ENCODE results near the gene HIVEP2.
A peak's percentile ranks its signal among the peaks of the same experiment; 100 is the strongest.

HIVEP2 gene

DNA sequence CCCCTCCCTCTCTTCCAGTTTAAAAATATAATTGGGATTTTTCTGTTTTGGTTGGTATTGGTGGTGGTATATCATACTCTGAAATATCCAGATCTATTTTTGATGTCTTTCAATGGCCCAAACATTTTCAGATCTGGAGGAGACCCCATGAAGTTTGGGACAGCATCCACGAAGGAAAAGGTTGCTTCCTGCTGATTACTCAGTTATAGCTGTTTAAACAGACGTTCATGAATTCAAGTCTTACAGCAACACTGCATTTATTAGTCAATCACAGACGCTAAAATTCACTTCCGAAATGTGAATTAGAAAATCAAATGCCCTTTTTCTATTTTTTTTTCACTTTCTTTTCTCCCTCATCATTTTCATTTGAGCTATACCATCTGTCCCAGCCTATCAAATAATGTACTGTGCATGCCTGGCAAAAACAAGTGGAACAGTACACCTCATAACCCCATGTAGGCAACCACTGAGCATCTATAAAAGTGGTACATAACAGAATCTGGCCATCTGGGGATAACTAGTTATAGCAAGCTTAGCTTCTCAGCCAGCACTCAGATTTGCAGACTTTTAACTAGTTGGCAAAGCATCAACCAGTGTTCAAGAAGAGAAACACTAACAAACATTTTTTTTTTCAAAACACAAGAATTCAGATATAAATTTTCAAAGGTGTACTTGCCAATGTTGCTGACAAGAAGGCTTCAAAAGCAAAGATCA is 124.5 kb downstream of the HIVEP2 start:
- DNase-seq (ENCODE audit: low spot score): no peak

- peak; percentile 77 for DNase-seq (ENCODE audit: low spot score)
Observed at GRCh38 chr6:142819603-142820337, 125.2 kb downstream of the HIVEP2 start.

GRCh38 chr6:142816486-142816885 is 128.5 kb downstream of the HIVEP2 start:
- no peak for DNase-seq (ENCODE audit: low spot score)

GRCh38 chr6:142816031-142816430 is 128.9 kb downstream of the HIVEP2 start:
- DNase-seq (ENCODE audit: low spot score): no peak

GRCh38 chr6:142811923-142812322 is 133.1 kb downstream of the HIVEP2 start:
- no peak for DNase-seq (ENCODE audit: low spot score)

DNA sequence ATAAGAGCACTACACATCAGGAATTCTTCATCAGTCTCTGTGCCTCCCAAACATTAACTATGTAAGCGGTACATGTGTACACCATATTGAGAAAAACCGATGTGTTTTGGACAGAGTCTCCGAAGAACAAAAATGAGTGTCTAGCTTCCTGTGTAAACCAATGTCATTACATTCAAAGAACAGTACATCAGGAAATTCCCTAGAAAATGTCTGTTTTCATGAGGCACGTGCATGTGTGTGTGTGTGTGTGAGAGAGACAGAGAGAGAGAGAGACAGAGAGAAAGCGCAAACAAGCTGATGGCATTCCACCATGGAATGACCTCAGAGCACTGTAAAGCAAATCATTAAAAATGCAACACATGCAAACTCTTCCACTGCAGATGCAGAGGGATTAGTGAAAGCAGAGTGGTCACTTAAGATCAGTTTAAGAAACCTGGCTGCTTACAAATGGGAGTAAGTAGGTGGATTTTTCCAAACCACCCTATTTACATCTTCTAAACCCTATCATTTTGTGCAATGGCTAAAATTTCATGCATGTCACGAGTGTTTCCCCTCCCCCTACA is 133.9 kb downstream of the HIVEP2 start:
- DNase-seq (ENCODE audit: low spot score): peak; percentile 7

DNA sequence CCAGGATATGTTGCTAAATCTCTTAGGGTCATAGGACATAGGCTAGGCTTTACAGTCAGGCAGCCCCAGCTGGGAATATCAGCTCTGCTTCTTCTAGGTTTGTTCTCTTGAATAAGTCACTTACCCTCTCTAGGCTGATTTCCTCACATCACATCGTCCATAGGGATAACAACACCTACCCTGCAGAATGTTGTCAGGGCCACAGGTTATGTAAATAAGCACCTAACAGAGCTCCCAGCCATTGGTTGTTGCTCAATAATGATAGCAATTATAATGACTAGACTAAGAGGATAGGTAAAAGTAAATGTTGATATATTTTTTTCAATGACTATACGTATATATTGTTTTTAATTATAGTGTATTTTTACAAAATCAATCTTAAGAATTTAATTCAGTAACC is 135.0 kb downstream of the HIVEP2 start:
- no peak for DNase-seq (ENCODE audit: low spot score)

GRCh38 chr6:142808405-142809061 is 136.4 kb downstream of the HIVEP2 start:
- no peak for DNase-seq (ENCODE audit: low spot score)

- no peak for DNase-seq (ENCODE audit: low spot score)
Observed at GRCh38 chr6:142805042-142805441, 139.9 kb downstream of the HIVEP2 start.

GRCh38 chr6:142804490-142804889 is 140.5 kb downstream of the HIVEP2 start:
- DNase-seq (ENCODE audit: low spot score): peak; percentile 21

GRCh38 chr6:142803495-142804058 is 141.4 kb downstream of the HIVEP2 start:
- no peak for DNase-seq (ENCODE audit: low spot score)

DNA sequence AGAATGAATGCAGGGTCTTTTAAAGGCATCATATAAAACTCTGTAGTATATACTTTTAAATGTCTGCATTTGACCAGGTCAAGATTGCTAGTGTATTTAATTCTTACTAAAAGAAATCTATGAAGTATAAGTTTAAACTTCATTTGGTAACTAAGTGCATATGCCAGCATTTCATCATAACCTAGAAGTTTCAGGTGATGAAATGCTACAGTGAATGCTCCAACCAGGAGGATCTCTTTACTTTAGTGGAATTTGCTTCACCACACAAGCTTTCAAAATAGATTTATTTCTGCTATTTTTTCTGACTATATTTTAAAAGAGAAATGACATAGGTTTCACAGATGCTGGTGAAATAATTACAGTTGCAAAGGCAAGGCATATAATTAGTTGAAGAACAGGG is 141.9 kb downstream of the HIVEP2 start:
- DNase-seq (ENCODE audit: low spot score): no peak

DNA sequence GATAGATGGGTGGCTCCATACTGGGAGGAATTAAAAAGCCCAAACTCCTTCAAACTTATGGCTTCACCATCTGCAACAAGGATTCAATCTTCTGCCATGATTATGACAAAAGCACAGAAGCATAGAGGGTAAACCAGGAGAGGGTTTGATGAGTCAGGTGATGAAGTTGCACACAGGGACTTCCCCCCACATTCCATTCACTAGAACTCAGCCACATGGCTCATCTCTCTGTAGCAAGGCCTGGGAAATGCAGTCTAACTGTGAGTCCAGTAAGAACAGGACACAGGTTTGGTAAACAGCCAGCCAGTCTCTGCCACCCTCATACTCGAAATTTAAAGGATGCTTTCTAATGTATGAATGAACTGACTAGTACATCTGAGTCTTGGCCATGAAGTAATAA is 142.9 kb downstream of the HIVEP2 start:
- DNase-seq (ENCODE audit: low spot score): peak; percentile 97

GRCh38 chr6:142800240-142800639 is 144.7 kb downstream of the HIVEP2 start:
- DNase-seq (ENCODE audit: low spot score): no peak

DNA sequence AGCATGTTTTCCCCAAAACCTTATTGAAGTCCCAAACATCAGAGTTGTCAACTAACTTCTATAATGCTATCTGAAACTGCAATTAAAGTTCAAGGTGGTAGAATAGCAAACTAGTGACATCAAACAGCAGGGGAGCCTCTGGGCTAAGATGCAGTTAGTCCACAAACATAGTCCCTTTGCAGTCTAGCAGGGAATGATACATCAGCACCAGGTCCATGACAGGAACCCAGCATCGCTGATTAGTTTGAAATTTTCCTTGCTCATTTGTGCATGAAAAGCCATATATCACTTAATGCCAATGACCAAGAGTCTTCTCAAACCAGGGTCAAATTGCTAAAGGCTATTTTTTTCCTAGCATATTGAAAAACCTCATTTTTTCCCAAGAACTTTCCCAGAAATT is 145.3 kb downstream of the HIVEP2 start:
- DNase-seq (ENCODE audit: low spot score): peak; percentile 27

GRCh38 chr6:142797159-142797558 is 147.8 kb downstream of the HIVEP2 start:
- DNase-seq (ENCODE audit: low spot score): no peak

DNA sequence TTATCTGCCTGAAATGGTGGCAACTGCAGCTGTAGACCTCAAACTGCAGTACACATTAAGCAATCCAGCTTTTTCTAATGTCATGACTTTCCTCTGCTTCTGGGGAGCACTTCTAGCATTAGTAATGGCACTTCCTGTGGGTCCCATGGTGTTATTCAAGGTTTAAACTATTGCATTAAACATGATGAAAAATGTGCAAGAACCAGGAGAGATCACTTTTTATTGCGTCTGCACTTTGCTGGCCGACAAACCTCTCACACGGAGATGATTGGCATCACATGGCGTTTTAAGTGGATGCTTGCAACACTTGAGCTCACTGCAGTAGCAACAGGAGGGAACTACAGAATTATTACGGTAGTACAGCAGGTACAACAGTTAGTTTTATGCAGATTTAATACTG is 148.4 kb downstream of the HIVEP2 start:
- peak; percentile 18 for DNase-seq (ENCODE audit: low spot score)

DNA sequence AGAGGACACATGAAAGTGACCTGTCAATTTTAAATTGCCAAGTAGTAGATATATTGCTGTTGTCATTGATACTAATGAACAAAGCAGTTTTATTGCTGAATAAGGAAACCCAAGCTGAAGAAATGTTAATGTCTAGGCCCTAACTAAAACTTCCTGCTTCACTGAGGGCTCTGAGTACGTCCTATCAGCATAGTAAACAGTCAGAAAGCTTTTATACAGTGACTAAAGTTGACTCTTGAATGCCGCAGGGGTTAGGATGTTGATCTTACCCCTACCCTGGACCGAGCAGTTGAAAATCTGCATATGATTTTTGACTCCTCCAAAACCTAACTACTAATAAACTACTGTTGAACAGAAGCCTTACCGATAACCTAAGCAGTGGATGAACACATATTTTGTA is 149.0 kb downstream of the HIVEP2 start:
- DNase-seq (ENCODE audit: low spot score): no peak

DNA sequence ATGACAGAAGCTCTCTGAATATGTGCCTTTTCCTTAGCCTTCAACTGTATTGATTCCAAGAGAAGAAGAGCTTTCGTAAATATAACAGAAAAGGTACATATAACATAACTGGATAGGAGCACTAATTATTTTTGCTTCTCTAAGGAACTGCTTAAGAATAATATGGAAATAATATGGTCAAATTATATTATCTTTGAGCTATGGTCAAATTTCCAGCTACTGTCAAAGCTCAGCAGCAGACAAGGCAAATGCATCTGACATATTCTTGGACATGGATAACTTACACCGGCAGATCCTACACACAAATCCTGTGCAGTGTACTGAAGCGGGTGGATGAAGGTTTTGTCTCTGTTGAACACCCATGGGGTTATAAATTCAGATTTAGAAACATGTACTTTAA is 150.6 kb downstream of the HIVEP2 start:
- DNase-seq (ENCODE audit: low spot score): no peak

GRCh38 chr6:142790257-142790656 is 154.7 kb downstream of the HIVEP2 start:
- DNase-seq (ENCODE audit: low spot score): no peak

DNA sequence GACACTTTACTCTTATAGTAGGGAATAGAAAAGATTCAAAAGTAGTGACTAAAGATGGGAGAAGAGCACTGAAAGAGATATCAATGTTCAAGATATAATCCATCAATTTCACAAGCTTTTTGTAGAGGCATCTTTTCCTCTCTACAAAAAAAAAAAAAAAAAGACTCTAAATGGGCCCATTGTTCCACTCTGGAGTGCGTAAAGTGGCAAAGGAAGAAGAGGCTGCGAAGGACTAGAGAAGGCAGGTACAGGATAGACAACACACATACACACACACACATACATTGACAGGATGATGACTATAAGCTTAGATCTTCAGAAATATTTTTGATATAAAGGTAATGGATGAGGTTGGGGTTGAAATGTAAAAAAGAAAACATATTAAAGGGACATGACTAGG is 157.6 kb downstream of the HIVEP2 start:
- DNase-seq (ENCODE audit: low spot score): no peak

- DNase-seq (ENCODE audit: low spot score): peak; percentile 46
Observed at GRCh38 chr6:142786476-142786875, 158.5 kb downstream of the HIVEP2 start.

DNA sequence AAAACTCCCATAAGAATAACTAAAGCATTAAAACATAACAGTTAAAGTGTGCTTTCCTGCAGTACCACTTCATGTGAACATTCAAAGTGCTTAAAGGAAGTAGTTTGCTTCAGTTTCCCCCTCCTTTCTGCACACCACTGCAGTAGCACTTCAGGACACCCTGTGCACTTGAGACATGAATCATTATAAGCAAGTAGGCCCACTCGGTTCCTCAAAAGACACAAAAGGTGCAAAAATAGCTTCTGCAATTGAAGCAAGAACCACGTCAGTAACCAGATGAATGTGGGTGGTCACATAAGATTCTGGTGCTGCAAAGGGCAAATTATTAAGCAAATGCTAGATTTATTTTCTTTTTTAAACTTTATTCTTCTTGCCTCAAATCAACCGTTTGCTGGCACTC is 160.6 kb downstream of the HIVEP2 start:
- DNase-seq (ENCODE audit: low spot score): no peak
